Measurements from ENCODE around the gene RFT1. TPM values are rescaled to one million over a fixed set of nuclear protein-coding genes. Genes with fewer than 3 reads are reported as not detected.

RFT1 gene
- total RNA-seq, 1 donor from 2014 or later = 10.5 TPM

- Mint-ChIP-seq H3K4me3 (ENCODE audit: unreplicated experiment) (no peak overlapping the region), H3K27me3 (ENCODE audit: unreplicated experiment) (peaks cover 3% of the 10 kb centered on the region), H3K4me1 (ENCODE audit: low read depth, unreplicated experiment) (peaks cover 10% of the 10 kb centered on the region), H3K36me3 (ENCODE audit: unreplicated experiment) (peaks cover 6% of the 10 kb centered on the region), H3K9me3 (ENCODE audit: unreplicated experiment) (peaks cover 1% of the 10 kb centered on the region), H3K27ac (ENCODE audit: unreplicated experiment) (no peak overlapping the region)
- no peak for TF ChIP-seq CTCF (IDR thresholded peaks at IDR 0.05; ENCODE audit: partially characterized antibody, unreplicated experiment)
- no peak for DNase-seq
These were observed 44.4 kb upstream of the RFT1 start for GRCh38 chr3:53174346-53175250.

GRCh38 chr3:53173107-53173506, 42.9 kb upstream of the RFT1 start:
- no peaks in the 10 kb centered on the region for H3K36me3 Mint-ChIP-seq (ENCODE audit: unreplicated experiment)
- no peak for DNase-seq
- no peaks in the 10 kb centered on the region for H3K9me3 Mint-ChIP-seq (ENCODE audit: unreplicated experiment)
- H3K27ac Mint-ChIP-seq (ENCODE audit: unreplicated experiment) = no peak overlapping the region
- H3K27me3 Mint-ChIP-seq (ENCODE audit: unreplicated experiment) = peaks cover 3% of the 10 kb centered on the region
- peaks cover 17% of the 10 kb centered on the region for H3K4me1 Mint-ChIP-seq (ENCODE audit: low read depth, unreplicated experiment)
- no peak for TF ChIP-seq CTCF (IDR thresholded peaks at IDR 0.05; ENCODE audit: partially characterized antibody, unreplicated experiment)
- no peak overlapping the region for H3K4me3 Mint-ChIP-seq (ENCODE audit: unreplicated experiment)

GRCh38 chr3:53171827-53172505, 41.7 kb upstream of the RFT1 start:
- H3K36me3 Mint-ChIP-seq (ENCODE audit: unreplicated experiment) = no peaks in the 10 kb centered on the region
- H3K4me1 Mint-ChIP-seq (ENCODE audit: low read depth, unreplicated experiment) = peaks cover 20% of the 10 kb centered on the region
- H3K4me3 Mint-ChIP-seq (ENCODE audit: unreplicated experiment) = no peak overlapping the region
- TF ChIP-seq CTCF (IDR thresholded peaks at IDR 0.05; ENCODE audit: partially characterized antibody, unreplicated experiment) = no peak
- H3K27ac Mint-ChIP-seq (ENCODE audit: unreplicated experiment) = no peak overlapping the region
- H3K9me3 Mint-ChIP-seq (ENCODE audit: unreplicated experiment) = peaks cover 3% of the 10 kb centered on the region
- peaks cover 5% of the 10 kb centered on the region for H3K27me3 Mint-ChIP-seq (ENCODE audit: unreplicated experiment)
- DNase-seq = no peak

- DNase-seq = no peak
- no peaks in the 10 kb centered on the region for H3K36me3 Mint-ChIP-seq (ENCODE audit: unreplicated experiment)
- peaks cover 3% of the 10 kb centered on the region for H3K9me3 Mint-ChIP-seq (ENCODE audit: unreplicated experiment)
- H3K4me3 Mint-ChIP-seq (ENCODE audit: unreplicated experiment) = no peak overlapping the region
- H3K4me1 Mint-ChIP-seq (ENCODE audit: low read depth, unreplicated experiment) = peaks cover 20% of the 10 kb centered on the region
- H3K27ac Mint-ChIP-seq (ENCODE audit: unreplicated experiment) = no peak overlapping the region
- TF ChIP-seq CTCF (IDR thresholded peaks at IDR 0.05; ENCODE audit: partially characterized antibody, unreplicated experiment) = no peak
- peaks cover 5% of the 10 kb centered on the region for H3K27me3 Mint-ChIP-seq (ENCODE audit: unreplicated experiment)
These were observed 40.8 kb upstream of the RFT1 start for GRCh38 chr3:53171064-53171418.
